GM23248 (cell line): ENCODE data around the gene ALDOA.

Experiments
- EZH2 ChIP-seq: fragments of 200-600 bp; sonication (generic); IDR thresholded peaks from 2 replicates; pipeline ENCODE4 v1.6.1; 2018; ENCODE audit warnings: antibody characterized with exemption, mild to moderate bottlenecking; ENCODE audit not compliant: insufficient read depth, poor library complexity, severe bottlenecking
- EZH2phosphoT487 ChIP-seq: fragments of 200-600 bp; sonication (generic); IDR thresholded peaks from 2 replicates; pipeline ENCODE4 v1.6.1; 2018; ENCODE audit warnings: antibody characterized with exemption, moderate library complexity, mild to moderate bottlenecking, low read depth; ENCODE audit not compliant: insufficient read depth

GRCh38 chr16:30085820-30086219 is 20.3 kb downstream of the ALDOA start:
- TF ChIP-seq EZH2phosphoT487 (no peak), EZH2 (no peak)
